Measurements from ENCODE around the gene CLCN1. TPM values are rescaled to one million over a fixed set of nuclear protein-coding genes. Genes with fewer than 3 reads are reported as not detected.

The CLCN1 gene
- total and polyA plus RNA-seq, 10 of the 15 experiments (the other 5 are each of a cell fraction or from before 2014, with no cell fraction given): 0.30 TPM; not detected in 9

DNA sequence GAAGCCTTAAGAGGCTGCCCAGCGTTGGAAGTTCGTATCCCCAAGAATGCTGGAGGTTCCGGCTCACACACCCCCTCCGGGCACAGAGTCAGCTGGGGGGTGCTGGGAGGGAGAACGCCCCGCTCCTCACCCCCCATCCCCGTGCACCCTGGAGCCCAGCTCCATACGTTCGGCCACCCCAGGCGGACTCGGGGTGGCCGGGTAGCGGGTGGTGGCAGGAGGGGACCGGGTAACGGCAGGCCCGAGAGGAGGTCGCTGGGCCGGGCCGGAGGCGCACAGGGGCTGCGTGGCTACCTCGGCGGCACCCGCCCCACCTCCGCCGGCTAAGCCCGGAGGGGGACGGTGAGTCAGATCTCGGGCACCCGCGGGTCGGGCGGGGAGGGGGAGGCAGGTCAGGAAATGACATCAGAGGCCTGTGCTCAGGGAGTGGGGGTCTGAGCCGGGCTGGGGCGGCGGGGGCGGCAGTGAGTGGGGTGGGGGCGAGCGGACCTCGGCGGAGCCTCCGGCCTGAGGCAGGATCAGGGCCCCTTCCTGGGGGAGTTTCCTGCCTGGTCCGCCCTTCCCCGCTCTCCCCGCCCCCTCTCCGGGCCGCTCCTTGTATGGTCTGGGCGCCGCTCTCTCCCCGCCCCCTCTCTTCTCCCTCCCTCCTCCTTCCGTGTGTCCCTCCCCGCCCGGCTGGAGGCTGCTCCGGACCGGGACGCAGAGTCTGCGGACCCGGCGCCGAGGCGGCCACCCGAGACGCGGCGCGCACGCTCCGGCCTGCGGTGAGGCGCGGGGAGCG, 64.9 kb downstream of the CLCN1 start, which contains the start of gene ZYX (continued):
- no peak for TF ChIP-seq NFYB (IDR thresholded peaks at IDR 0.05; ENCODE audit: insufficient read depth, low read depth, low read length)
- TF ChIP-seq POLR2A (IDR thresholded peaks at IDR 0.05; ENCODE audit: low read depth, low read length): peak; percentile 83
- peak in 1 of 2 experiments; percentile 43; a peak in 1 of 4 replicates for TF ChIP-seq IKZF2 (IDR thresholded peaks at IDR 0.05)
- TF ChIP-seq, protein P1, sequence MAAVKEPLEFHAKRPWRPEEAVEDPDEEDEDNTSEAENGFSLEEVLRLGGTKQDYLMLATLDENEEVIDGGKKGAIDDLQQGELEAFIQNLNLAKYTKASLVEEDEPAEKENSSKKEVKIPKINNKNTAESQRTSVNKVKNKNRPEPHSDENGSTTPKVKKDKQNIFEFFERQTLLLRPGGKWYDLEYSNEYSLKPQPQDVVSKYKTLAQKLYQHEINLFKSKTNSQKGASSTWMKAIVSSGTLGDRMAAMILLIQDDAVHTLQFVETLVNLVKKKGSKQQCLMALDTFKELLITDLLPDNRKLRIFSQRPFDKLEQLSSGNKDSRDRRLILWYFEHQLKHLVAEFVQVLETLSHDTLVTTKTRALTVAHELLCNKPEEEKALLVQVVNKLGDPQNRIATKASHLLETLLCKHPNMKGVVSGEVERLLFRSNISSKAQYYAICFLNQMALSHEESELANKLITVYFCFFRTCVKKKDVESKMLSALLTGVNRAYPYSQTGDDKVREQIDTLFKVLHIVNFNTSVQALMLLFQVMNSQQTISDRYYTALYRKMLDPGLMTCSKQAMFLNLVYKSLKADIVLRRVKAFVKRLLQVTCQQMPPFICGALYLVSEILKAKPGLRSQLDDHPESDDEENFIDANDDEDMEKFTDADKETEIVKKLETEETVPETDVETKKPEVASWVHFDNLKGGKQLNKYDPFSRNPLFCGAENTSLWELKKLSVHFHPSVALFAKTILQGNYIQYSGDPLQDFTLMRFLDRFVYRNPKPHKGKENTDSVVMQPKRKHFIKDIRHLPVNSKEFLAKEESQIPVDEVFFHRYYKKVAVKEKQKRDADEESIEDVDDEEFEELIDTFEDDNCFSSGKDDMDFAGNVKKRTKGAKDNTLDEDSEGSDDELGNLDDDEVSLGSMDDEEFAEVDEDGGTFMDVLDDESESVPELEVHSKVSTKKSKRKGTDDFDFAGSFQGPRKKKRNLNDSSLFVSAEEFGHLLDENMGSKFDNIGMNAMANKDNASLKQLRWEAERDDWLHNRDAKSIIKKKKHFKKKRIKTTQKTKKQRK (IDR thresholded peaks at IDR 0.05; ENCODE audit: low read depth, low read length): no peak
- peak; percentile 24 for TF ChIP-seq SMARCA5 (IDR thresholded peaks at IDR 0.05)
- TF ChIP-seq SP1 (IDR thresholded peaks at IDR 0.05; ENCODE audit: low read depth, low read length): peak; percentile 32
- no peak for TF ChIP-seq CHD4 (IDR thresholded peaks at IDR 0.05)
- TF ChIP-seq BACH1 (IDR thresholded peaks at IDR 0.05; ENCODE audit: borderline replicate concordance): peak; percentile 51; the same call in 1 of the 2 replicates
- peak; percentile 88 for TF ChIP-seq LARP7 (IDR thresholded peaks at IDR 0.05)
- no peak for TF ChIP-seq CBX5 (IDR thresholded peaks at IDR 0.05; ENCODE audit: low read depth)
- TF ChIP-seq MYB (IDR thresholded peaks at IDR 0.05; ENCODE audit: borderline replicate concordance, low read depth, low read length): no peak
- TF ChIP-seq ATF7 (IDR thresholded peaks at IDR 0.05; ENCODE audit: low read depth): 0 out of 2 replicates have a peak, but pooled peaks have one; percentile 12
- TF ChIP-seq RB1 (IDR thresholded peaks at IDR 0.05; ENCODE audit: borderline replicate concordance): no peak
- TF ChIP-seq DPF2 (IDR thresholded peaks at IDR 0.05): peak; percentile 73
- no peak for TF ChIP-seq MXI1 (IDR thresholded peaks at IDR 0.05; ENCODE audit: low read depth, low read length)
- no peak for TF ChIP-seq RCOR1 (conservative IDR thresholded peaks at IDR 0.05; ENCODE audit: low read depth, low read length)
- TF ChIP-seq, protein P2, sequence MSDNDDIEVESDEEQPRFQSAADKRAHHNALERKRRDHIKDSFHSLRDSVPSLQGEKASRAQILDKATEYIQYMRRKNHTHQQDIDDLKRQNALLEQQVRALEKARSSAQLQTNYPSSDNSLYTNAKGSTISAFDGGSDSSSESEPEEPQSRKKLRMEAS (IDR thresholded peaks at IDR 0.05; ENCODE audit: low read depth, low read length): 0 out of 2 replicates have a peak, but pooled peaks have one; percentile 33
- no peak for TF ChIP-seq HCFC1 (IDR thresholded peaks at IDR 0.05; ENCODE audit: low read length)
- TF ChIP-seq NR2F1 (conservative IDR thresholded peaks at IDR 0.05): 0 out of 2 replicates have a peak, but pooled peaks have one; percentile 60
- peak; percentile 31; the same call in 1 of the 2 replicates for TF ChIP-seq PAX5 (IDR thresholded peaks at IDR 0.05; ENCODE audit: borderline replicate concordance, low read depth, low read length)
- peak; percentile 79 for TF ChIP-seq POLR2AphosphoS5 (IDR thresholded peaks at IDR 0.05; ENCODE audit: low read length)
- TF ChIP-seq, protein P3, sequence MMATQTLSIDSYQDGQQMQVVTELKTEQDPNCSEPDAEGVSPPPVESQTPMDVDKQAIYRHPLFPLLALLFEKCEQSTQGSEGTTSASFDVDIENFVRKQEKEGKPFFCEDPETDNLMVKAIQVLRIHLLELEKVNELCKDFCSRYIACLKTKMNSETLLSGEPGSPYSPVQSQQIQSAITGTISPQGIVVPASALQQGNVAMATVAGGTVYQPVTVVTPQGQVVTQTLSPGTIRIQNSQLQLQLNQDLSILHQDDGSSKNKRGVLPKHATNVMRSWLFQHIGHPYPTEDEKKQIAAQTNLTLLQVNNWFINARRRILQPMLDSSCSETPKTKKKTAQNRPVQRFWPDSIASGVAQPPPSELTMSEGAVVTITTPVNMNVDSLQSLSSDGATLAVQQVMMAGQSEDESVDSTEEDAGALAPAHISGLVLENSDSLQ (IDR thresholded peaks at IDR 0.05): 0 out of 2 replicates have a peak, but pooled peaks have one; percentile 13
